HG03439 (cell line): Measurements from ENCODE around the gene GRM8.

Experiments
- ATAC-seq: cut with Tn5 transposase; IDR thresholded peaks from one replicate; pipeline ENCODE4 v1.9.1; 2021; ENCODE audit warnings: mild to moderate bottlenecking, moderate library complexity; ENCODE audit not compliant: unreplicated experiment

Gene GRM8

GRCh38 chr7:126472825-126473224 is 779.9 kb downstream of the GRM8 start:
- no peak for ATAC-seq

- ATAC-seq = no peak
Measured at GRCh38 chr7:126462405-126462804, 790.3 kb downstream of the GRM8 start.

DNA sequence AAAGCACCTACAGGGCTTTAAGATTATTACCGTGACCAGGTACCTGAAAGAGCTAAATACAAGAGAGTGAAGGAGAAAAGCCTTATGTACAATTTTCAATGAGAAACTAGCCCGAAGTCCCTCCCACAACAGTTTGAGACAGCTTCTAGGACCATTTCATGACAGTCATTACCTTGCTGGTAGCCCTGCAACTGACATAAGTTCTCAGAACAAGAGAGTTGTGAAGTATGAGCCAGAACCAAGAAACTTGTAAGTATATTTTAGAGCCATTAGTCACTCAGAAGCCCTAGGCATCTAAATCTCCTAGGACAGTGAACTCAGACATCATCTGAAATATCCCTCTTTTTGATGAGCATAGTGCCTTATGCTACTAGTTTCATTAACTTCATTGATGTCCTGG is 792.1 kb downstream of the GRM8 start:
- ATAC-seq = no peak

- no peak for ATAC-seq
Measured at GRCh38 chr7:126453104-126453503, 799.6 kb downstream of the GRM8 start.

GRCh38 chr7:126450269-126450671 is 802.5 kb downstream of the GRM8 start:
- peak; percentile 96 for ATAC-seq

GRCh38 chr7:126449611-126450268 is 803.0 kb downstream of the GRM8 start:
- ATAC-seq = no peak

DNA sequence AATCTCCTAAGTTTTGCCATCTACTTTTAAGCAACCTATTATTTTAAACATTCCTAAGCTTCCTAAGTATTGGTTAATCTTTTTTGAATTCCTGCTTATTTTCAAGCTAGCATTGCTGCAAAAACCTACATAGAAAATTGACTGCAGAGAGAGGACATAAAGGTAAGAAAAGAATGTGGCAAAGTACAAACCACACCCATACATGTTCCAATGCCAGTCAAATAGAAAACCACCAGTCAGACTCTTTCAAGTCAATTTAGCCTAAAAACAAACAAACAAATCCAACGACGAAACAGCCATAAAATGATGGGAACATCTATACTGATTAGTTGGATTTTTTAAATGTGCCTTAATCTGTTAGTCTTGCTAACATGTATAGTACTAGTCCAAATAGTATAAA is 804.8 kb downstream of the GRM8 start:
- ATAC-seq = no peak

DNA sequence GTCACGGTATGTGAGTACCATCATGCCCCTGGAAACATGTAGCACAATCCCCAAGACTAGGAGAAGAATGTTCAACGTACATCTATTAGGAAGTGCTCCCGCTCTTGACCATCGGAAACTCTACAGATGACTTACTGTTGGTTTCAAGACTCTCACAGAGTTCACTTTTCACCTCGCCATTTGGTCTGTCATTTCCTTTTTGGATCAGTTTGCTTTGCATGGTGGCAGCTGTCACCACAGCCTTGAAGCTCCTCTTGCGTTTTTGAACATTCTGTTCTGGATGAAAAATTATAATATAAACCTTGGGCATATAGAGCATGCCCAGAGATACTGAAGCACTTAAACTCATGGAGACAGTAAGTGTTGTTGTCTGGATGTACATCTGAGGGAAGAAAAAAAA is 806.8 kb downstream of the GRM8 start:
- no peak for ATAC-seq

DNA sequence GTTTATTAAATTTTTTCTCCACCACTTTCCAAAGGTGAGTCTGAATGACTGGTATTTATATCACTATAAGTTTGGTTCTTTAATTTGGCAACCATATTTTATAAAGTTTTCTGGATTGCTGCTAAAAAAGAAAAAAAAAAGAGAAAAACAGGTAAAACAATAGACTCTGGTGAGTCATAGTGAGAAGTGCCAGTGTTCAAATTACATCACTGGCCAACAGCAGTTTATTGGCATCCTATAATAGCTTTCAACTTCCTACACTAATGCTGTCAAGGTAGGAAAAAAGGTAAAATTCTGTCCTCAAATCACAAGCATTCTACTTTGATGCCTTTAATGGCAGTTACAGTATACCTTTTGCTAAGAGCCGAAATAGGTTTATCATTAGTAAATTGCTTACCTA is 808.8 kb downstream of the GRM8 start:
- no peak for ATAC-seq

DNA sequence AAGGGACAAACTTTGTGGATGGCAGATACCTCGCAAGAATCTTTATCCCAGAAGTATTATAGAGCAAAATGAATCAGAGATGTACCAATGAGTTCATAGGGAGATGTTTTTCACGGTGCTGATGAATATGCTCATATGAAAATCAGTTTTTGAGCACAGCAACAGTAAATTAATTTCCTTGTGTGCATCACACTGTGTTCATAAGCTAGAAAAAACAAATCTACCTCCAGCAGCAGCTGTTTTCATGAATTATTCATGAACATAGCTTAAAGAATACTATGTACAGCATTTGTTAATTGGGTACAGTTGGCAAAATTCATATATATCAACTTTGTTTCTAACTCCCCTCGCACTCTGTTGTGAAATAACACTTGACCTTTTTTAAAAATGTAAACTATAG is 809.8 kb downstream of the GRM8 start:
- ATAC-seq = no peak

DNA sequence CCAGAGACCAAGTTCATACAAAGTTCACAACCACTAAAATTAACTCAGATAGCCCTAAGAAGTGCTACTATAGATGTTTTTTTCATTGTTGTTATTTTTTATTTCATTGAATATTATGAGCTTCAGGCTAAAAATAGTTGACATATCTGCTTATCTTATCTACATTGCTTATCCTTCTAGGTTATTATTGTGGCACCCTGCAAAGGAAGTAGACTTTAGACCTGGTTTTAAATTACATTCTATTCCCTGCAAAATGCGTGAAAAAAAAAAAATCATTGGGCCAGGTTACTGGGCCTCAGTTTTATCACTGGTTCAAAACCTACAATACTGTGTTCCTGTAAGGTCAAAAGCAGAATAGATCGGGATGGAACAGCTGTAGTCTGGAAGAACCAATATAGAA is 811.0 kb downstream of the GRM8 start:
- no peak for ATAC-seq

DNA sequence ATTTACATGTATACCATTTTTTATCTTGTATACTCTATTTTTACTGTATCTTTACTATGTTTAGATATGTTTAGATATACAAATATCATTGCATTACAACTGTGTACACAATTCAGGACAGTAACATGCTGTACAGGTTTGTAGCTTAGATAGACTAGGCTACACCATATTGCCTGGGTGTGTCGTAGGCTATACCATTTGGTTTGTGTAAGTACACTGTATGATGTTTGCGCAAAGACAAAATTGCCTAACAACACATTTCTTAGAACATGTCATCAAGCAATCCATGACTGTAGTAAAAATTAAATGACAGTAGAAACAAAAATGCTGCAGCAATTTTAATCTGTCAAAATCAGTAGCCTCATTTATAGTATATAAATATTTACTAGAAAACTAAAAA is 812.2 kb downstream of the GRM8 start:
- ATAC-seq = no peak

DNA sequence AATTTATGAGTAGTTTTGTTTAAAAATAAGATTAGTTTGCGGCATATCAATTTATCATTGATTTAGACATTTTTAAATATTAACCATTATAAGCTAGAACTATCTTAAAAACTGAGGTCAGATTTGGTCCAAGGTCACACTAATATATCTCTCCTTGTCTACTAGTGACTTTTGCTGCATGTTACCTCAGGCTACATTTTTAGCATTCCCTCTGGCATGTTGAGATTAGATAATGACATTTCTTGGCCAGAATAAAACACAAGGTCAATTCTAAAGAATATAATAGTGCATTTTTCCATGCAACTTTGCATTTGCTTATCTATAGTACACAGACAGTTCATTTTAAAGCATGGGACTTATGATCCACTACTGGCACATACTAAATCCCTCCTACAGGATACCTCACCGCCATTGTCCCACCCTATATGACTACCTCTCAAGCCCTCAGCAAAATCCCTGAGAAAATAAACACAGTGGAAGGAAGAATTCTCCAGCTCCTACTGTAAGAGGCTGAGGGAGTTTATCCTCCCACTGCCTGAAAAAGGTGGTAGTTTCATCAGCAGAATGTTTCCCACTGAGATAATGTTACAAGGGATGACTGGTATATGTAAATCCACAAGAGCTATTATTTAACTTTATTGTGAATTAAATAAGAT is 816.4 kb downstream of the GRM8 start:
- ATAC-seq = no peak

GRCh38 chr7:126426652-126427051 is 826.1 kb downstream of the GRM8 start:
- no peak for ATAC-seq

GRCh38 chr7:126424985-126425384 is 827.8 kb downstream of the GRM8 start:
- no peak for ATAC-seq

DNA sequence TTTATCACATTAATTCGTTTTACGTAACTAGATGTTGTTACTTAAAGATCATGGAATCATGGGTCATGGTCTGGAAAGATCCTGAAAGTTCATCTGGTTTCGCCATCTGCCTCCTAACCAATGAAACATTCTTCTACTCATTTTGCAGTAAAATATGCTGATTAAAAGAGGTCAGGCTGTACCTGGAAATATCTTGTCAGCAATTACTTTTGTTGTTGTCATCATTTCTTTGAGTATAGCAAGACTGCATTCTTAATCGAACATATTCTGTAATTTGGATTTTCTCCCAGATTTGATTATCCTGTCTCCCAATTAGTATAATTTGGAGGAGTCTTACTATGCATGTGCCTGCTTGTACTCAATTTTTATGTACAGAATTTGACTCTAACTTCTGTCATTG is 833.7 kb downstream of the GRM8 start:
- no peak for ATAC-seq

DNA sequence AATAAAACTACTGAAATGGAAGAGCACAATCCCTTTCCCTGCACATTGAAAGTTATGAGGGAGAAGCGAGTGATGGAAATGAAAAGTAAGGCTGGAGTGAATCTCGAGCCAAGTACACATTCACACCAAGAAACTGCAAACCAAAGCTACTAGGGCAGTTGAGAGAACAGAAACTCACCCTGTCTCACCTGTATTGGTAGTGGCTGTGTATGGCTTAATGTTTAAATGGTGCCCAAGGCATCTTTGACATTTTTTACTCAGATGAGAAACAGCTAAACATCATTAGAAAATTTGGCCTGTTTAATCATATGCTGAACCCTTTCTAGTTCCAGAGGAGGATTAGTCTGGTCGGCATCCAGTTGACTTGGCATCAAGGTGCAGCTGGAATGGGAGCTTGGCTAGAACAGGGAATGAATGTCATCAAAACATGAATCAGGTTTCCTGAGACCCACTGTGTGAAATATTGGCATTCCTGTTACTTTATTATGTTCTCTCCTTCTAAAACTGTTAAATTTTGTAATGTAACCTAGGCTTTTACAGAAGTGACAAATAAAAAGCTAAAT is 840.8 kb downstream of the GRM8 start:
- peak; percentile 46 for ATAC-seq

GRCh38 chr7:126411032-126411820 is 841.5 kb downstream of the GRM8 start:
- ATAC-seq = peak; percentile 64

DNA sequence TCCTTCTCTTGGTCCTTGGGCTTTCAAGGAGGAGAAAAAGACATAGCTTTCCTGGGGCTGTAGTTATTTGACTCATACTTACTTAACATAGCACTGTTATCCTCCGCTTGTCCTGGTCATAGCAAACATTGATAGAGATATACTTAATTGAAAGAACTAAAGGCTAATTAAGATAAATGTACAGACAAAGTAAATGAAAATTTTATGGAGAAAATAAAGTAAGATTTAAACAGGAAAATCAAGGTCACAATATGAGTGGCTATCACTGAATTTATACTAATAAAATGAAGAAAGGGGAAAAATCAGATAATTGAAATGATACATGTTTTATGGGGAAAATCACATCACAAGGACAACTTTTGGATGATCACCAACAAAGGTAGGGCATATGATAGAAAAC is 849.7 kb downstream of the GRM8 start:
- no peak for ATAC-seq

DNA sequence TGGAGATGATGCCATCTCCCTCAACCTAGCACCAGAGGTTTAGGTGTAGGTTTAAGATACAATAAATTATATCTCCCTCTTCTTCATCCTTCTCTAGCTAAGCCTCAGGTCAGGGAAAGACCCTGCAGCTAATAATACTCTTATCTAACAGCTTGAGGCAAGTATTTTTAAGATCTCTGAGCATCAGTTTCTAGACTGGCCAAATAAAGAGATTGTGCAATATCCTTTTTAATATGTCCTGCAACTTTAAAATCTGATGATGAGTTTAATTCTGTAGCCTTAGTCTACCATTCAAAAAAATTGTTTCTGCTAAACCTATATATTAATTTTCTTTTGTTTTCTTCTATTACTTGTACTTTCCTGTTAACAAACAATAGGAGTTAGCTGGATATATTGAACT is 850.8 kb downstream of the GRM8 start:
- ATAC-seq = no peak

DNA sequence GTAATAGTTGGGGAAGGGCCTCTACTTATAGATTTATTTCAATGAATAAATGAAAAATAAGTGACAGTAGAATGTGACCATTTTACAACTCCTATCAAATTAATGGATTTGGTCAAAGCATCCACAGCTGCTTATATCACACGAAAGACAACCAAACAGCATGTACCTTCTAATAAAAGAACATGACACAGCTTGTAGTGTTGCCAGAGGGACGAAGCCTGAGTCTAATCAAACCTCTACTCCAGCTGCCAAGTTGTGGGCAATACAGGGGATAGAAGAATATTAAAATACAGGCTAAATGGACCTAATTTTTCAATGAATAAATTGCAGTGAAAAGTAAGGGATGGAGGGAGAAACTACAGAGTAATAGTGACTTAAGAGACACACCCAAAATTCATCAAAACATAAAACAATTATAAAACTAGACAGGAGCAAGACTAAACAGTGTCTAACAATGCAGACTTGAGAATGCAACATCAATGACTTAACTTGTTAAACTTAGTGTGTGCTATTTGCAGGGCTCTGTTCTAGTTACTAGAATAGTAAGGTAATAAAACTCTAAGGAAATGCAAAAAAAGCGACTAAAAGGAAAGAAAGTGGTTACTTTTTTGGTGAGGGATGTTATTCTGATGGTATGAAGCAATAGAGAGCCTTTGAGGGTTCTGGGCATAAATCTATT is 853.8 kb downstream of the GRM8 start:
- ATAC-seq = no peak
